Measurements from ENCODE around the gene NCEH1. TPM values are rescaled to one million over a fixed set of nuclear protein-coding genes. Genes with fewer than 3 reads are reported as not detected.

Gene NCEH1
- total and polyA plus RNA-seq, 9 of the 15 experiments (the other 6 are each of a cell fraction or from before 2014, with no cell fraction given): 1.3 to 5.0 (median 2.8) TPM

DNA sequence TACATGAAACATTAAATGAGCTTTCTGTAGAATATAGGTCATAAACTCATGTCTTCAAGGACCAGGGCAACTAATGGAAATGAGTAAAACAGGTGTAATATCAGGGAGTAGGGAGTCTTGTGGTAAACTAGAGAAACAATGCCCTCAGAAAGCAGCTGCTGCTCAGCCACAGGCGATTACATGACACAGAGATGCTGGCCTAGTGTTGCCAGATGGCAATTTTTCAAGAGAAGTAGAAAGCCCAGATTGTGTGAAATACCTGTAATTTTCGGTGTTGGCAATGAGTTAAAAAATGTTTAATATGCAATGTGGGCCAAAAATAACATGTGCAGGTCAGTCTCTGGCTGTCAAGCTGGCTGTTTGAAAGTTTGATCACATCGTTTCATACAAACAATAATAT lies 23.4 kb downstream of the NCEH1 start:
- no TSS peak for BruUV-seq (replicated peaks)
- ChIA-PET POLR2A (interaction anchor here (1.6 kb wide), 1 partner anchor 23 kb away, joined by 4 read pairs; no protein-coding TSS in a partner anchor), CTCF (ENCODE audit: low intra/inter-chr PET ratio) (no interaction called here)
- DNase-seq (ENCODE audit: extremely low read depth in 1 of 4, low spot score in 3 of 4): no peak
- no peak for FAIRE-seq
- in situ Hi-C loops (cut with MboI) (no loop called here), intact Hi-C loops (cut with micrococcal nuclease) (no loop called here)
- no peaks in the 10 kb centered on the region for H3K27me3 ChIP-seq (ENCODE audit: control insufficient read depth in 2 of 2, insufficient read depth in 2 of 2, low read length in 2 of 2)
- no peaks in the 10 kb centered on the region for H3K36me3 ChIP-seq (ENCODE audit: control insufficient read depth, insufficient read depth, low read length)
- H3K79me2 ChIP-seq (ENCODE audit: control insufficient read depth, insufficient read depth, low read length): no peaks in the 10 kb centered on the region
- H4K20me1 ChIP-seq (replicated peaks; ENCODE audit: control insufficient read depth, insufficient read depth, low read length): no peaks in the 10 kb centered on the region
- H3K4me1 ChIP-seq (replicated peaks in 1 of 2; ENCODE audit: control insufficient read depth in 2 of 2, insufficient read depth in 2 of 2, low read length in 2 of 2): peaks cover 0 to 6% of the 10 kb centered on the region in 2 experiments; a peak in 2 of 5 replicates
- H3K9me3 ChIP-seq (replicated peaks; ENCODE audit: control insufficient read depth, insufficient read depth, low read depth, low read length): no peaks in the 10 kb centered on the region
- H3K4me3 ChIP-seq: no peak overlapping the region
- no peak overlapping the region for H2AFZ ChIP-seq (ENCODE audit: low read depth, low read length)
- 58% methylated on average over 3 of the region's 3 CpGs for WGBS (ENCODE audit: insufficient coverage, low coverage, missing lambda C conversion rate)
- TF ChIP-seq SREBF1 (IDR thresholded peaks at IDR 0.05; ENCODE audit: borderline replicate concordance, low read depth, low read length) (no peak), ZNF507 (tag; conservative IDR thresholded peaks at IDR 0.05) (no peak), PHF21A (IDR thresholded peaks at IDR 0.05; ENCODE audit: borderline replicate concordance, low read depth) (no peak), FOS (IDR thresholded peaks at IDR 0.05; ENCODE audit: extremely low read depth, insufficient read length) (no peak), ZNF217 (CRISPR knock-in tag; IDR thresholded peaks at IDR 0.05) (no peak), BMI1 (IDR thresholded peaks at IDR 0.05; ENCODE audit: low read length) (no peak), ZNF551 (CRISPR knock-in tag; IDR thresholded peaks at IDR 0.05) (no peak), ZNF589 (CRISPR knock-in tag; IDR thresholded peaks at IDR 0.05; ENCODE audit: low read depth) (no peak)
- TF ChIP-seq, protein P1, sequence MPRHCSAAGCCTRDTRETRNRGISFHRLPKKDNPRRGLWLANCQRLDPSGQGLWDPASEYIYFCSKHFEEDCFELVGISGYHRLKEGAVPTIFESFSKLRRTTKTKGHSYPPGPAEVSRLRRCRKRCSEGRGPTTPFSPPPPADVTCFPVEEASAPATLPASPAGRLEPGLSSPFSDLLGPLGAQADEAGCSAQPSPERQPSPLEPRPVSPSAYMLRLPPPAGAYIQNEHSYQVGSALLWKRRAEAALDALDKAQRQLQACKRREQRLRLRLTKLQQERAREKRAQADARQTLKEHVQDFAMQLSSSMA (CRISPR knock-in tag; IDR thresholded peaks at IDR 0.05): no peak
- TF ChIP-seq, protein P2, sequence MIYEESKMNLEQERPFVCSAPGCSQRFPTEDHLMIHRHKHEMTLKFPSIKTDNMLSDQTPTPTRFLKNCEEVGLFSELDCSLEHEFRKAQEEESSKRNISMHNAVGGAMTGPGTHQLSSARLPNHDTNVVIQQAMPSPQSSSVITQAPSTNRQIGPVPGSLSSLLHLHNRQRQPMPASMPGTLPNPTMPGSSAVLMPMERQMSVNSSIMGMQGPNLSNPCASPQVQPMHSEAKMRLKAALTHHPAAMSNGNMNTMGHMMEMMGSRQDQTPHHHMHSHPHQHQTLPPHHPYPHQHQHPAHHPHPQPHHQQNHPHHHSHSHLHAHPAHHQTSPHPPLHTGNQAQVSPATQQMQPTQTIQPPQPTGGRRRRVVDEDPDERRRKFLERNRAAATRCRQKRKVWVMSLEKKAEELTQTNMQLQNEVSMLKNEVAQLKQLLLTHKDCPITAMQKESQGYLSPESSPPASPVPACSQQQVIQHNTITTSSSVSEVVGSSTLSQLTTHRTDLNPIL (CRISPR knock-in tag; IDR thresholded peaks at IDR 0.05): no peak
- TF ChIP-seq, protein P3, sequence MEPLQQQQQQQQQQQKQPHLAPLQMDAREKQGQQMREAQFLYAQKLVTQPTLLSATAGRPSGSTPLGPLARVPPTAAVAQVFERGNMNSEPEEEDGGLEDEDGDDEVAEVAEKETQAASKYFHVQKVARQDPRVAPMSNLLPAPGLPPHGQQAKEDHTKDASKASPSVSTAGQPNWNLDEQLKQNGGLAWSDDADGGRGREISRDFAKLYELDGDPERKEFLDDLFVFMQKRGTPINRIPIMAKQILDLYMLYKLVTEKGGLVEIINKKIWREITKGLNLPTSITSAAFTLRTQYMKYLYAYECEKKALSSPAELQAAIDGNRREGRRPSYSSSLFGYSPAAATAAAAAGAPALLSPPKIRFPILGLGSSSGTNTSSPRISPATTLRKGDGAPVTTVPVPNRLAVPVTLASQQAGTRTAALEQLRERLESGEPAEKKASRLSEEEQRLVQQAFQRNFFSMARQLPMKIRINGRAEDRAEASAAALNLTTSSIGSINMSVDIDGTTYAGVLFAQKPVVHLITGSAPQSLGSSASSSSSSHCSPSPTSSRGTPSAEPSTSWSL (CRISPR knock-in tag; IDR thresholded peaks at IDR 0.05; ENCODE audit: borderline replicate concordance): no peak
- H3K27ac ChIP-seq (ENCODE audit: extremely low read depth, low read depth, low read length): no peak overlapping the region
- no peak overlapping the region for H3K4me2 ChIP-seq (ENCODE audit: insufficient read depth, low read length)
- no peaks in the 10 kb centered on the region for H3K9me1 ChIP-seq (ENCODE audit: control insufficient read depth, insufficient read depth, low read length)
- no peak overlapping the region for H3K9ac ChIP-seq (ENCODE audit: insufficient read depth in 1 of 2, low read depth in 2 of 2, low read length in 2 of 2)
- no peak for ATAC-seq
